Ectodermal cell (in vitro differentiated cells): Measurements from ENCODE around the gene SMCO2.

Experiments used
- H3K27ac ChIP-seq: 2 replicates; pipeline ENCODE4 v1.7.0; 2013; ENCODE audit warnings: mild to moderate bottlenecking, low read depth, low read length; ENCODE audit not compliant: insufficient read depth, poor library complexity, severe bottlenecking
- H3K27me3 ChIP-seq: 2 replicates; pipeline ENCODE4 v1.7.0; 2013; ENCODE audit warnings: mild to moderate bottlenecking, low read length; ENCODE audit not compliant: insufficient read depth, control insufficient read depth, poor library complexity, severe bottlenecking
- H3K36me3 ChIP-seq: one replicate; pipeline ENCODE4 v1.7.0; 2013; ENCODE audit warnings: low read length; ENCODE audit not compliant: control insufficient read depth, insufficient read depth
- H3K4me1 ChIP-seq: one replicate; pipeline ENCODE4 v1.7.0; 2013; ENCODE audit warnings: low read length; ENCODE audit not compliant: control insufficient read depth, insufficient read depth
- H3K4me3 ChIP-seq: 2 replicates; pipeline ENCODE4 v1.7.0; 2013; ENCODE audit warnings: low read depth, low read length, control low read depth; ENCODE audit not compliant: insufficient read depth
- H3K9me3 ChIP-seq: 2 replicates; pipeline ENCODE4 v1.7.0; 2013; ENCODE audit warnings: mild to moderate bottlenecking, low read length, moderate library complexity; ENCODE audit not compliant: control insufficient read depth
- WGBS, 2 experiments: methylation state at CpG; one replicate each; pipeline ENCODE4 v1.1.7; 2013; ENCODE audit warnings: missing lambda C conversion rate in 2 of 2; 5-methylcytosine and 5-hydroxymethylcytosine counted together

SMCO2 gene

GRCh38 chr12:27468241-27468640, 21.7 kb downstream of the SMCO2 start:
- H3K4me3 ChIP-seq, result no peak overlapping the region
- H3K4me1 ChIP-seq, result no peaks in the 10 kb centered on the region

DNA sequence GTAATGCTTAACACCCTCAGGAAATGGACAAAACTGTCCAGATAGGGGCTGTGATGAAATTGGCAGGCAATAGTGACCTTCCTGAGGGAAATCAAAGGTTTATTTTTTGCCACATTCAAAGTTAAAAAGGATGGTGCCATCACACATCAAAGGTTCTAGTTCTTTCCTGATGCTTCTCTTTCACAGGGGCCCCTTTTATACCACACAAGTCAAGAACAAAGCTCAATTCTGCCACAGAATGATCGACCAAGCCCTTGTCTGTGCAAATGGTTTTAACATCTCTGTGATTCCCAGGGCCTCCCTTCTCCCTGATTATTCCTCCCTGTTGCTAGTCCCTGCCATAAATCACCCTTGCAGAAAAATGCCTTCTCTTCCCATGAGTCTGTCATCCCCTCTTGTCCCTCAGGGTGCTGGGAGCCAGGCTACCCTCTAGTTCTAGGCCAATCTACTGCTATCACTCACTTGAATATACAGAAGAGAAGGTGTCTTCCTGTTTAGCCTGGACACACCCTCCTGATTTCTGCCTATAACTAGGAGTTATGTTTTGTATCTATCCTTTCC, 22.7 kb downstream of the SMCO2 start:
- 85 to 87% methylated on average over 1 of the region's 1 CpG for WGBS, 2 experiments
- no peaks in the 10 kb centered on the region for H3K36me3 ChIP-seq
- H3K4me1 ChIP-seq, result no peaks in the 10 kb centered on the region
- H3K27ac ChIP-seq, result no peak overlapping the region
- H3K4me3 ChIP-seq, result no peak overlapping the region
- no peaks in the 10 kb centered on the region for H3K9me3 ChIP-seq
- H3K27me3 ChIP-seq, result no peaks in the 10 kb centered on the region

More at GRCh38 chr12:27468241-27468640, 21.7 kb downstream of the SMCO2 start:
- Histone ChIP-seq H3K27me3 (no peaks in the 10 kb centered on the region), H3K9me3 (no peaks in the 10 kb centered on the region), H3K36me3 (no peaks in the 10 kb centered on the region), H3K27ac (no peak overlapping the region)
- WGBS, 2 experiments, result 89 to 94% methylated on average over 2 of the region's 2 CpGs

- H3K36me3 ChIP-seq, result no peaks in the 10 kb centered on the region
- 95 to 97% methylated on average over 4 of the region's 4 CpGs for WGBS, 2 experiments
- peaks cover 6% of the 10 kb centered on the region for H3K9me3 ChIP-seq
- H3K4me1 ChIP-seq, result no peaks in the 10 kb centered on the region
- no peak overlapping the region for H3K27ac ChIP-seq
- no peak overlapping the region for H3K4me3 ChIP-seq
- no peaks in the 10 kb centered on the region for H3K27me3 ChIP-seq
Observed at GRCh38 chr12:27472604-27473003, 26.1 kb downstream of the SMCO2 start.

DNA sequence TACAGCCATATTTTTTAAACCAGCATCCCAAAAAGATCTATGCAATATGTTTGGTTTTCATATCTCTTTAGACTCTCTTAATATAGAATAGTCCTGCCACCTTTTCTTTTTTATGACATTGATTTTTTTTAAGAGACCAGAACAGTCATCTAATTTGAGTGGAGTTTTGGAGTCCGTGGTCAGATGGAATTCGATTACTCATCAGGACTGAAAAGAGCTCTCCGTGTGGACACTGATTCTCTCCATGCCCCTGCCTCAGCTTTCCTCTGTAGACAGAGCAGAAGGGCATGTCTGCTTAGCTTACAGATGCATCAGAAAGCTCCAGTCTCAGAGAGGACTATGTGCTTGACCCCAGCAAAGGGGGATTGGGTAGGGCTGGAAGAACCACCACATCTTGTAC, 27.8 kb downstream of the SMCO2 start:
- H3K27me3 ChIP-seq, result no peaks in the 10 kb centered on the region
- no peak overlapping the region for H3K27ac ChIP-seq
- H3K4me1 ChIP-seq, result no peaks in the 10 kb centered on the region
- 78 to 81% methylated on average over 3 of the region's 3 CpGs for WGBS, 2 experiments
- H3K4me3 ChIP-seq, result no peak overlapping the region
- H3K36me3 ChIP-seq, result no peaks in the 10 kb centered on the region
- H3K9me3 ChIP-seq, result peaks cover 6% of the 10 kb centered on the region

- no peak overlapping the region for H3K4me3 ChIP-seq
- H3K27ac ChIP-seq, result no peak overlapping the region
- H3K9me3 ChIP-seq, result peaks cover 6% of the 10 kb centered on the region
- no peaks in the 10 kb centered on the region for H3K4me1 ChIP-seq
- H3K36me3 ChIP-seq, result no peaks in the 10 kb centered on the region
- no peaks in the 10 kb centered on the region for H3K27me3 ChIP-seq
Observed at GRCh38 chr12:27477049-27477448, 30.5 kb downstream of the SMCO2 start.

DNA sequence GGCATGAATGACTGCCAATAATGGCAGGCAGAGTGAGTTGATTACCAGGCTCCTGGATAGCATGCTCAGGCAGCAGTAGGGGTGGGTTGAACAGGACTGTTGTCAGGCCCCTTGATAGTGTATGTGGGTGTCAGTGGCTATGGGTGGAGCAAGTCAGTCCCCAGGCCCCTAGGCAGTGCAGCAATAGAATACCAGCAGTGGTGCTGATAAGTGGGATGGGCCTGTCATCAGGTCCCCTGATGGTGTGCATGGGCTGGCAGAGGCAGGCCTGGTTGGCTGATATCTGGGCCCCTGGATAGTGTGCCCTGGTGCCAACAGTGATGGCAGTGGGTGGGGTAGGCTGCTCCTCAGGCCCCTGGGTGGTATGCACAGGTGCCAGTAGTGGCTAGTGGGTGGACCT, 32.4 kb downstream of the SMCO2 start:
- H3K9me3 ChIP-seq, result peaks cover 6% of the 10 kb centered on the region
- no peaks in the 10 kb centered on the region for H3K4me1 ChIP-seq
- no peaks in the 10 kb centered on the region for H3K36me3 ChIP-seq
- H3K27me3 ChIP-seq, result no peaks in the 10 kb centered on the region
- H3K27ac ChIP-seq, result no peak overlapping the region
- H3K4me3 ChIP-seq, result no peak overlapping the region

- WGBS, 2 experiments, result 88 to 100% methylated on average over 1 of the region's 1 CpG
- no peaks in the 10 kb centered on the region for H3K4me1 ChIP-seq
- H3K4me3 ChIP-seq, result no peak overlapping the region
- H3K27ac ChIP-seq, result no peak overlapping the region
- H3K36me3 ChIP-seq, result no peaks in the 10 kb centered on the region
- no peaks in the 10 kb centered on the region for H3K27me3 ChIP-seq
- peaks cover 6% of the 10 kb centered on the region for H3K9me3 ChIP-seq
Observed at GRCh38 chr12:27480016-27480415, 33.5 kb downstream of the SMCO2 start.

- H3K27ac ChIP-seq, result no peak overlapping the region
- H3K4me3 ChIP-seq, result no peak overlapping the region
- H3K4me1 ChIP-seq, result no peaks in the 10 kb centered on the region
- H3K36me3 ChIP-seq, result no peaks in the 10 kb centered on the region
- H3K27me3 ChIP-seq, result no peaks in the 10 kb centered on the region
- no peaks in the 10 kb centered on the region for H3K9me3 ChIP-seq
Observed at GRCh38 chr12:27486961-27487360, 40.4 kb downstream of the SMCO2 start.

DNA sequence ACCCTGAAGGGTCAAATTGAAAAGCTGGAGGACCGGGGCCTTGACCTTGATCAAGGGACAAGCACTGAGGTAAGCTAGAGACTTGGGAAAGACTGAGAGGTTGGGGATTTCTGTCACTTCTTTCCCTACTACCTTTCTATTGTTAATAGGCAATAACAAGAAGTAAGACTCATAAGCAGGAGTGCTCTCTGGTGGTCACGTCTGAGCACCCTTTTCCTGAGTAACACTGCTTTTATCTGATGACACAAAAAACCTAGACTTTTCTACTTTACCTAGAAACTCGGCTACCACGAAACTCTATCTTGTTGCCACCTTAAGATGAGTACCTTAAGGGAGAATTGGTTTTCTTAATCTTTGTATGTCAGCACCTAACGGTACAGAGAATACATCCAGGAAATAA, 41.9 kb downstream of the SMCO2 start:
- Histone ChIP-seq H3K4me1 (no peaks in the 10 kb centered on the region), H3K27me3 (no peaks in the 10 kb centered on the region), H3K27ac (no peak overlapping the region), H3K9me3 (no peaks in the 10 kb centered on the region), H3K36me3 (no peaks in the 10 kb centered on the region), H3K4me3 (no peak overlapping the region)
- WGBS, 2 experiments, result 81 to 85% methylated on average over 4 to 5 of the region's 5 CpGs

- Histone ChIP-seq H3K27me3 (no peaks in the 10 kb centered on the region), H3K9me3 (no peaks in the 10 kb centered on the region), H3K27ac (no peak overlapping the region), H3K4me1 (no peaks in the 10 kb centered on the region), H3K4me3 (no peak overlapping the region), H3K36me3 (no peaks in the 10 kb centered on the region)
- 89 to 100% methylated on average over 1 of the region's 2 CpGs for WGBS, 2 experiments
Observed at GRCh38 chr12:27491226-27491625, 44.7 kb downstream of the SMCO2 start.
